GM18909 (cell line): ENCODE measurements around the gene NSRP1.

Experiments
- ATAC-seq: cut with Tn5 transposase; IDR thresholded peaks from one replicate; pipeline ENCODE4 v1.9.1; 2021; ENCODE audit warnings: mild to moderate bottlenecking; ENCODE audit not compliant: unreplicated experiment, poor library complexity

The NSRP1 gene

DNA sequence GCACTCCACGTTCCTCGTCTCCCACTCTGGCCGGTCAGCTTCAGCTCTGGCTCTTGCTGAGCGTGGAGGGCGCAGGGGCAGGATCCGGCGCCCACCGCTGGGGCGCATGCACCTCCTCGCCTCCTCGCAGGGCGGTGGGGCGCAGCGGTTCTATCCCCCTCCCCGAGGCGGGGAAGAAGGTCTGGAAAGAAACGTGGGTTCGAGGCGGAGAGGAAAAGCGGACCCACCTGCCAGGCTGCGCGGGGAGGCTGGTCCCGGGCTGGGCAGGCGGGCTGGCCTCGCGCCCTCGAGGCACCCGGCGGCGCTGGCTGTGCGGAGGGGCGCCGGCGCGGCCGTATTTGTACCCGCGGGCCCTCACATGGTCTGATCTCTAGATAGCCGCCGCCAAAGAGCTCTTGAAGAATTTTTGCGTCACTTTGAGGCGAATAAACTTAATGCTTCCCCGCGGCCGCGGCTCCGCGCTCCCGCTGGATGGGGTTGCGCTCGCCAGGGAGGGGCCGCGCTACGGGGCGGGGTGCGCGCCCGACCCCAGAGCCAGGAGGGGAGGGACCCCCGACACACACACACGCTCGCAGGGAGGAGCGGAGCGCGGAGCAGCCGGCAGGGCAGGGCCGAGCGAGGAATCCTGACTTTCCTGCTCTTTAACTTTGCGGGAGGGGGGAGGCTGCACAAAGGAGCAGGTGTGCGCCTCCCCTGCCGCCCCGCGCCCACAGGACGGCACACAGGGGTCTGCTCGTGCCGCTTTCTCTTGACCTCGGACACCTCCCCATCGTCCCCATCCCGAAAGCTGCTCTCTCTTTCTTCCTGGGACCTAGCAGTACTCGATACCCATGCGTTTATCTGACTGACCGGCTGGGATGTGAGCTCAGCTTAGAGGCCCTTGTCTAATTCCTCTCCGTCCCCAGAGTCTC, 119.0 kb downstream of the NSRP1 start, which contains the start of gene SLC6A4:
Gene SLC6A4, minus strand, starts transcription at position 312 of the 911 bp plus-strand sequence. CDS start 13,739 bp downstream, outside the sequence.
- ATAC-seq, result no peak
